IPS-11a (cell line): ENCODE results near the gene TUT1.
"Not testable (repeated sequence)": the region's sequence is repeated elsewhere in the genome, so short reads cannot be mapped to it uniquely, and the experiment has no call there.

Source experiments
- H3K4me3 ChIP-seq: one replicate; pipeline ENCODE4 v1.5.1; 2013; ENCODE audit warnings: low read depth, low read length, control low read depth

Gene TUT1, protein sequence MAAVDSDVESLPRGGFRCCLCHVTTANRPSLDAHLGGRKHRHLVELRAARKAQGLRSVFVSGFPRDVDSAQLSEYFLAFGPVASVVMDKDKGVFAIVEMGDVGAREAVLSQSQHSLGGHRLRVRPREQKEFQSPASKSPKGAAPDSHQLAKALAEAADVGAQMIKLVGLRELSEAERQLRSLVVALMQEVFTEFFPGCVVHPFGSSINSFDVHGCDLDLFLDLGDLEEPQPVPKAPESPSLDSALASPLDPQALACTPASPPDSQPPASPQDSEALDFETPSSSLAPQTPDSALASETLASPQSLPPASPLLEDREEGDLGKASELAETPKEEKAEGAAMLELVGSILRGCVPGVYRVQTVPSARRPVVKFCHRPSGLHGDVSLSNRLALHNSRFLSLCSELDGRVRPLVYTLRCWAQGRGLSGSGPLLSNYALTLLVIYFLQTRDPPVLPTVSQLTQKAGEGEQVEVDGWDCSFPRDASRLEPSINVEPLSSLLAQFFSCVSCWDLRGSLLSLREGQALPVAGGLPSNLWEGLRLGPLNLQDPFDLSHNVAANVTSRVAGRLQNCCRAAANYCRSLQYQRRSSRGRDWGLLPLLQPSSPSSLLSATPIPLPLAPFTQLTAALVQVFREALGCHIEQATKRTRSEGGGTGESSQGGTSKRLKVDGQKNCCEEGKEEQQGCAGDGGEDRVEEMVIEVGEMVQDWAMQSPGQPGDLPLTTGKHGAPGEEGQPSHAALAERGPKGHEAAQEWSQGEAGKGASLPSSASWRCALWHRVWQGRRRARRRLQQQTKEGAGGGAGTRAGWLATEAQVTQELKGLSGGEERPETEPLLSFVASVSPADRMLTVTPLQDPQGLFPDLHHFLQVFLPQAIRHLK

DNA sequence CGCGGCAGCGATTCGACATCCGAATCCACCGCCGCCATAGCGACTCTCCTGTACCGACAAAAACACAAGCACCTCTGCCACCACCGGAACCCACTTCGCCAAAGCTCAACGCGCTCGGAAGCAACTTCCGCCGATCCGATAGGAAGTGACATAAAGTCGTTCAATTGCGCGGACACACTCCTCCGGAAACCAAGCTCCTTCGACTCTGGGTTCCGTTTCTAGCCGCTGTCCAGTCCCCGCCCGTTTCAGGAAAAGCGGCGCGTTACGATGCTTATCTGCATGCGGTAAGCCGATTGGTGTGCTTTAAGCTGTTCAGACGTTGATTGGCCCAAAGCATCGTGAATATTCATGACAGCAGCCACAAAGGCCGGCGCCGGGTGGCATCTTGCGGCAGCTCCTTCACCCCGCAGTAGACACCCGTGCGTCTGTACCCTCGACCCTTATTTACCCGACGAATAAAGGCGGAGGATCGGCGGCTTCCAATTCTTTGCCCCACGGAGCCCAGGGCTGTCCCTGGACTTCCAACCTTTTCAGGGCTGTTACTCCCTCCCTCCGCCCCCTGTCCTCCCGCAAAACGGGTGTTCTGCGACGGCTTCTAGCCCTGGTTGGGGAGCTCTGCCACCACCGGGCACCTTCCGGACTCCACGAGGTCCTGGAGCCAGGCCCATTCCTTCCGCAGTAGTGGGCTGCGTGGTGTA is at the start of gene TUT1:
TSS of gene TUT1 (minus strand) at position 76 of the 698 bp plus-strand sequence. CDS start at position 38, 38 bp downstream.
- peak within 1 kb of the TSS; percentile 94 for H3K4me3 ChIP-seq

DNA sequence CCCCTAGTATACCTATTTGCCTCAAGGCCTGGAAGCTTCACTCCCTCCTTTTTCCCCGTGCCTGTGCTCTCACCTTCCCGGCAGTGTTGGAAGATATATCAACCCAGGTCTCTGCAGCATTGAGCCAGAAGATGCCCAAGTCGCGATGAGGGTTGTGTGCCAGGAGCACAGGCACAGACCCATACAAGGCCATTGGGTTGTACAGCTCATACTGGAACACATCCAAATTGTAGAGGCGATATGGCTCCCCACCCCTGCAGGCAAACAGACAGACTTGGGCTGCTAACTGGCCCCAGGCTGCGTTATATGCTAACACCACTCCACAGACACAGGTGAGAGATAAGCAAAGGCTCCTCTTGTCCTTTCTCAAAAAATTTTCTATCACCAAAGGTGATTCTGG is 41.2 kb upstream of the TUT1 start:
- no peak overlapping the region for H3K4me3 ChIP-seq

DNA sequence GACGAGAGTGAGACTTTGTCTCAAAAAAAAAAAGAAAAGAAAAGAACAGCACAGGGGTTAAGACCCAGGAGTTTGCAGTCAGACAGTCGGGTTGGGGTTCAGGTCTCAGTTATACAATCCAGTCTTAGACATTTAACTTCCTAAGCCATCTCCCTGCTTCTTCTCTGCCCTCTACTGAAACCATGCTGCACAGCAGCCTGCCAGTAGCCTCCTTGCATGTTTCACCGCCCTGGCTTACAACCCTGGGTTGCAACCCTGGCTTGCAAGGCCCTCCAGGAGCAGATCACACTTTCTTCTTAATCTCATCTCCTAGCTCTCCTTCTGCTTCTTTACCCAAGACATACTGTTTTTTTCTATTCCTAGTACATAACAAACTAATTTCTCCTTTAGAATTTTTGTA is 36.4 kb upstream of the TUT1 start:
- no peak overlapping the region for H3K4me3 ChIP-seq

DNA sequence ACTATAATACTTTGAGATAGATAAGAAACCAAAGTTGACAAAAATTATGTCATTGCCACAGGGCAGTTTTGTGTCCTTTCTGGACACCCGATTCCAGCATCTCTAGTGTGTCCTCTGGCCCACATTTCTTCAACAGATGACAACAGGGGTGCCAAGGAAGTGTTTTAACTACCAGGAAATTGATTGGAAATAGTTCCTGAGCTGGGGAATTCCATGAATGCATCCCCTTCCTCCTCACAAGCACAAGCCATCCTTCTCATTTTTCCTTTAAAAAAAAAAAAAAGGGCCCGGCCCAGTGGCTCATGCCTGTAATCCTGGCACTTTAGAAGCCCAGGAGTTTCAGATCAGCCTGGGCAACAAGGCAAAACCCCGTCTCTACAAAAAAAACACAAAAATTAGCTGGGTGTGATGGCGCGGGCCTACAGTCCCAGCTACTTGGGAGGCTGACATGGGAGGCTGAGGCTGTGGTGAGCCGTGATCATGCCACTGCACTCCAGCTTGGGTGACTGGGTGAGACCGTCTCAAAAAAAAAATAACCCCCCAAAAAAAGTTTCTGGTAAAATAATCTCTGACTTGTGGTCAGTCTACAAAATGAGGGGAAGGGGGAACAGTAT is 31.3 kb upstream of the TUT1 start:
- no peak overlapping the region for H3K4me3 ChIP-seq

DNA sequence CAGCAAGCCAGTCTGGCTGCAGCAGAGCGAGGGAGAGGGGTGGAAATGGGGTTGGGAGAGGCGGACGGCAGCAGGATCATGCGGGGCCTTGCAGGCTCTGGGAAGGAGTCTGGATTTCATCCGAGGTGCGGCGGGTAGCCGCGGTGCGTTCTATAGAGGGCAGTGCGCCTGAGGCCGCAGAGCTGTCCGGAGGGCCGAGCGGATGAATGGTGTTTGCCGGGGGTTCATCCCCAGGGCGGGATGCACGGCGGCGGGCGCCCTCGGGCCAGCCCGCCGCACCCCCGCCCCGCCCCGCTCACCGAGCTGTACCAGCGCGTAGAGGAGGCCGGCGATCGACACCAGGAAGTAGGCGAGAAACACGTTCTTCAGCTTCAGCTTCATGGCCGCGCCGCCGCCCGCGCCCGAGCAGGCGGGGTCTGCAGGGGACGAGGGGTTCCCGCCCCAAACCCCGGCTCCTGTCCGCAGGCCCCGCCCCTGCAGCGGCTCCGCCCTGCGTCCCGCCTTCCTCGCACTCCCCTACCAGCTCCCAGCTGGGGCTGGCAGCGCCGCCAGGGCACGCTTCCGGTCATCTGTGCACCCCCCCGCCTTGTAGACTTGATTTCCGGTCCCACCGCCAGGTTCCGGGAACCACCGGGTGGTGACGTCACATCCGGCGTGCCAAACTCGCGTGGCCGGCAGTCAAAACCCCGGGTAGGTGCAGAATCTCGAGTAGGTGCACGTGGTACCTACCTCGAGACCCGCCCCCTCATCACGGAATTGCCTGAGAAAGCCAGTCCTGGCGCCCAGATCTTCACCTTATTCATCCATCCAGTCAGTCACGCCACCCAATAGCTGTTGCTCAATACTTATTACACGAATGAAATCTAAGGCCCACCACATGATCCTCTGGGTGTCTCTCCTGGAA is 30.5 kb upstream of the TUT1 start, which contains the start of gene B3GAT3:
TSS of gene B3GAT3 (minus strand) at position 420 of the 904 bp plus-strand sequence. CDS start at position 381, 39 bp downstream.
- H3K4me3 ChIP-seq, result peak within 1 kb of the TSS; percentile 75

DNA sequence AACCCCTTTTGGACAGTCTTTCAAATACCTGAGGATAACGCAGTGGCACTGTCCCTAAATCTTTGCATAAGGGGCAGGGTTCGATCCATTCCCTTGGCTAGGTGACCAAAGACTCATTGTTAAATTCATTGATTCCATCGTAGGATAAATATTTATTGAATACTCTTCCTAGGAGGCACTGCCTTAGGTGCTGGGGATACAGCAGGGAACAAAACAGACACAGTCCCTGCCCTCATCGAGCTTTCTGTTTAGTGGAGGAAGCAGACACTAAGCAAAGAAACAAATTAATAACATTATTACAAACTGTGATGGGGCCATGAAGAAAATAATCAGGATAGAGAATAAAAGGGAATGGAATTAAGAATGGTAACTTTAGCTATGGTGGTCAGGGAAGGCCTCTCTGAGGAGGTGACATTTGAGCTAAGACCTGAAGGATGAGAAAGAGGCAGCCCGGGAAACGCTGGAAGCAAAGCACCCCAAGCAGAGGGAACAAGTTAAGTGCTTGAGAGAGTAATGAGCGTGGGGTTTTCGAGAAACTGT is 29.8 kb upstream of the TUT1 start:
- peak overlapping the region; percentile 75 for H3K4me3 ChIP-seq

DNA sequence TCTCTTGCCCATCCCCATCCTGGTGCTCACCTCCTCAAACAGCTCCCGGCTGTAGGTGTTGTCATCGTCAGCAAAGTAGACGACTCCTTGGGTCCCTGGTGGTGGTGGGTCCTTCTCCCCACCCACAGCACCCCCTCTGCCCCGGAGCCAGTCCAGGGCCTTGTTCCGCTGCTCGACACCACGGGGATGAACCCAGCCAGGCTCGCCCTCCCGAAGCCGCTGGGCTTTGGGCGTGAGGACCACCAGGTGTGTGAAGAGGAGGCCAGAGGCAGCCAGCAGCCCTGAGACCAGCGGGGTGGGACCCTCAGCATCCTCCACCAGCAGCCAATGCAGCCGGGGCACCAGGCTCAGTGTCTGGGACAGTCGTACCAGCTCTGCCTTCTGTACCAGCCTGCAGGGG is 25.6 kb upstream of the TUT1 start:
- not testable (repeated sequence) for H3K4me3 ChIP-seq

DNA sequence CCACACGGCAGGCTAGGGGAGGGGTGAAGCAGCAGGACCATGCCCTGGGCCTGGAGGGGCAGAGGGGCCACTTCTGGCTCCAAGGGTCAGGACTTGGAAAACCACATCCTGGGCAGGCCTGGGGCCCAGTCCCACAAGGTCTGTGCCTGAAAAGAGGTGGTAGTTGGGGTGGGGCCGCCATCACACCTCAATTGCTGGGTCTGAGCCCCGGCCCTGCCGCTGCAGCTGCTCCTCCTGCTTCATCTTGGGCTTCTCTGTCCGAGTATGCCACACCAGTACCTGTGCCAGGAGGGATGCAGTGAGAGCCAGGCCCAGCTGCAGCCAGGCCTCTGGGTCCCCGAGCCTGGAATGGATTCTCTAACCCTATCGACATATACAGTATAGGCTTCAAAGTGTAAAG is 24.2 kb upstream of the TUT1 start:
- no peak overlapping the region for H3K4me3 ChIP-seq

DNA sequence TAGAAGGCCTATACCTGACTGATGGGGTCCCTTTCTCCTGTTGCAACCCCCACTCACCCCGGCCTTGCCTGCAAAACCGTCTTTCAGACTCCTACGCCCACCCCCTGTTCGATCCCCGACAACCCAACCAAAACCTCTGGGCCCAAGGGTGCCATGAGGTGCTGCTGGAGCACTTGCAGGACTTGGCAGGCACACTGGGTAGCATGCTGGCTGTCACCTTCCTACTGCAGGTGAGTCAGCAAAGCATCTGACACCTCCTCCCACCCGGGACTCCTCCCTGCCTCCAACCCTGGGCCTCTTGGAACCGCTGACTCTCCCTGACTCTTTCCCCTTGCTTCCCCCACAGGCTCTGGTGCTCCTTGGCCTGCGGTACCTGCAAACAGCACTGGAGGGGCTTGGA is 23.0 kb upstream of the TUT1 start:
- H3K4me3 ChIP-seq, result no peak overlapping the region

DNA sequence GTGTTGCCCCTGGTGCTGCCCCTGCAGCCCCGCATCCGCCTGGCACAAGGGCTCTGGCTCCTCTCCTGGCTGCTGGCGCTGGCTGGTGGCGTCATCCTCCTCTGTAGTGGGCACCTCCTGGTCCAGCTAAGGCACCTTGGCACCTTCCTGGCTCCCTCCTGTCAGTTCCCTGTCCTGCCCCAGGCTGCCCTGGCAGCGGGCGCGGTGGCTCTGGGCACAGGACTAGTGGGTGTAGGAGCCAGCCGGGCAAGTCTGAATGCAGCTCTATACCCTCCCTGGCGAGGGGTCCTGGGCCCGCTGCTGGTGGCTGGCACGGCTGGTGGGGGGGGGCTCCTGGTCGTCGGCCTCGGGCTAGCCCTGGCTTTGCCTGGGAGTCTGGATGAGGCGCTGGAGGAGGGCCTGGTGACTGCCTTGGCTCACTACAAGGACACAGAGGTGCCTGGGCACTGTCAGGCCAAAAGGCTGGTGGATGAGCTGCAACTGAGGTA is 22.0 kb upstream of the TUT1 start:
- peak overlapping the region; percentile 14 for H3K4me3 ChIP-seq

DNA sequence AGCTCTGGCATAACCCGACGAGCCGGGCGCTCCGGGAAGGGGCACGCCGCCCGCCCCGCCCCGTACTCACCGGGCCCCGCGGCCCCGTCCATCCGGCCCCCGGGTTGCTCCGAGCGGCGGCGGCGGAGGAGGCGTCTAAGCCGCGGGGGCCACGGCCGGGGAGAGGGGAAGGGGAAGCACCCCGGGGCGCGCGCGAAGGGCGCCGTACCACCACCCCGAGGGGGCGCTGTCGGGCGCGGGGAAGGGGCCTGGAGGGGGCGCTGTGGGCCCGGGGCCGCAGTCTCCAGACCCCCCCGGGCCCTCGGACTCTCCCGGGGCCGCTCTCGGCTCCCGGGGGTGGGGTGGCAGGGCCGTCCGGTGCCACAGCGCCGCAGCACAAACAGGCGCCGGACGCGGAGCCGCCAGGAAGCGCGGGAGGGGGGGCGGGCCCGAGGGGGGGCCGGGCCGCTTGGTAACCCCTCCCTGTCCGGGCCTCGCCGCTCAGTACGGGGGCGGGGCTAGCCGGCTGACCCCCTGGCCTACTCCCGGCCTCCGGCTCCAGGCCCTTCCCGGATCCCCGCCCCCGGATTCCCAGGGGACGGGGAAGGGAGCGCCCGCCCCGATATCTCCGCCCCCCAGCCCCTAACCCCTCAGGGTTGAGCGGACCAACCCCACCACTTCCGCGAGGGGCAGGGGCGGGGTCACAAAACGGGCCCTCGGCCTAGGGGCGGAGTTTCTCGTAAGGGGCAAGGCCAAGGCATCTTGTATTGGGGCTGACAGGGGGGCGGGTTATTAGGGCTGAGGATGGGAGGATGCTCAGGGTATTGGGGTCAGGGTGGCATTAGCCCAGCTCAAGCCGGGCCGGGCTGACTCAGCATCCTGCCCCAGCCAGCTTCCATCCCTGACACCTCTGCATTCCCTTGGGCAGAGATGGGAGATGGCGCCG is 21.3 kb upstream of the TUT1 start, which contains the start of the genes EML3 and ROM1:
TSS of gene EML3 (minus strand) at position 410 of the 925 bp plus-strand sequence. CDS start at position 92, 318 bp downstream.
TSS of gene ROM1 (plus strand) at position 892 of the 925 bp plus-strand sequence. CDS start at position 917, 25 bp downstream.
- H3K4me3 ChIP-seq, result peak within 1 kb of the TSS; percentile 50

DNA sequence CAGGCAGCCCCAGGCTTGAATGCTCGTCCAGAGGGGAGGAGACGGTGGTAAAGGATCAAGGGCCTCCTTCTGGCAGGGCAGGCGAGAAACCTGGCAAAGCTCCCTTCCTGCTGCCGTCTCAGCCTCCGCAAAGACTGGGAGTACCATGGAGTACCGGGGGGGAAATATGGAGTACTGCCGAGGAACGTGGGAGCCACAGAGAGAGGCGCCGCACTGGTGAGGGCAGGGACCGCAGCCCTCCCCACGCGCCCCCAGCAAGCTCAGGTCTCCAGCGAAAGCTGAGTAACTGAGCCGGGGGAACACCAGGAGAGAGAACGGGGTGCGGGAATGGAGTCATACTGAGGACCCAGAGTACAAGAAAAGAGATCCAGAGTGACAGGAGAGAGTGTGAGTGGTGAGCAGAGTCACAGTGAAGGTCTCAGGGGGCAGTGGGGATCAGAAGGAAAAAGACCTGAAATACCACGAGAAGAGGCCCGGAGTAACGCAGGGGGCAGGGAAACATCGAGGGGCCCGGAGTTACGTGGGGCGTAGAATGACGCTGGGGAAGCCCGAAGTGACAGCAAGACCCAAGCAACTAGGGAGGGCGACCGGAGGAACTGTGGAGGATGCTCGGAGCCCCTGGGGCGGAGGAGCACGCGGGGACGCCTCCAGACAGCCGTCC is 20.5 kb upstream of the TUT1 start:
- peak overlapping the region; percentile 50 for H3K4me3 ChIP-seq

DNA sequence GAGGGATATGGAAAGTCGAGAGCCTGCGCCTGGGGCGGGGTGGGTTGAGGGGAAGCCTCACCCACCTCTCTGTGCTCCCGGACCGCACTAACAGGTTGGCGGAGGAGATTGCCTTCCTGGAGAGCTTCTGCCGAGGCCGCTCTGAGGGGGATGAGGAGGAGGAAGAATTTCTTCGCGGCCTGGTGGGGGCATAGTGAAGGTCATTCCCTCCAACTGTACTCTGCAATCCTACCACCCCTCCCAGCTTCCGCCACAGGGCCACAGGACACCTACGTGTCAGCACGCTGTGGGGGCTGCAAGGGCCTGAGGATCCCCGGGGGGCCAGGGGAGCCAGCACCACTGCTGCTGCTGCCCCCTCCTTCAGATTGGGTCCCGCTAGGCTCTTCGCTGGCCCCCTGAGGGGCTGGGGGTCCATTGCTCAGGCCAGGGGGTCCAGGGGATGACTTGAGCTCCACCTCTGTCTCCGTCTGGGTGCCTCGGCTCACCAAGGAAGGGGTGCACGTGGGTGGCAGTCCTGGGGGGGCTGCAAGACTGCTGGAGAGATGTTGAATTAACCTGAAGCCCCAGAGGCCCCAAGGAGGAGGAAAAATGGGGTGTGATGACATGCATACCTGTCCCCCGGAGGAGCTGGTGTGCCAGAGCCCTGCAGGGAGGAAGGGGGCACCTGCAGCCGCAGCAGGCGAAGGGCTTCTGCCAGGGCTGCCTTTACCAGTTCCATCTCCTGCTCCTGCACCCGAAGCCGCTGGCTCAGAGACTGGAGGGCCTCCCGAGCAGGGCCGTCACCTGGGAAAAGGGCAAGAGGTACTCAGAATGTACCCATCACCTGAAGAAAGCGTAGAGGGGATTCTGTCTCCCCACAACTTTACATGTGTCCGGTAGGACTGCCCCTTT is 19.7 kb upstream of the TUT1 start:
- peak overlapping the region; percentile 50 for H3K4me3 ChIP-seq

DNA sequence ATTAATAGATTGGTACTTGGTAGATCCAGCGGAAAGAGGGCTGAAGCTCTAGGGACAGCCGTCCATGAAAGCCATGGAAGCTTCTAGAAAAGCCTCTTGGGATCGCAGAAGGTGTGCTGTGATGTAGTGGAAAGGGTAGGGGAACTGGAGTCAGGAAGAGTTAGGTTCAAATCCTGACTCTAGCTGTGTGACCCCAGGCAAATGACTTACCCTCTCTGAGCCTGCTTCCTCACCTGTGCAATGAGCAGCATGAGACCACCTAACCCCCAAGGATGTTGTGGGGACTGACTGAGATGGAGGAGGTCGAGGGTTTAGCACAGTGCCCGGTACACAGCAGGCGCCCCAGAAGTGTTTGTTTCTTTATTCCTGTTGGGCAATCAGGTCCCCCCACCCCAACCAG is 19.1 kb upstream of the TUT1 start:
- no peak overlapping the region for H3K4me3 ChIP-seq

DNA sequence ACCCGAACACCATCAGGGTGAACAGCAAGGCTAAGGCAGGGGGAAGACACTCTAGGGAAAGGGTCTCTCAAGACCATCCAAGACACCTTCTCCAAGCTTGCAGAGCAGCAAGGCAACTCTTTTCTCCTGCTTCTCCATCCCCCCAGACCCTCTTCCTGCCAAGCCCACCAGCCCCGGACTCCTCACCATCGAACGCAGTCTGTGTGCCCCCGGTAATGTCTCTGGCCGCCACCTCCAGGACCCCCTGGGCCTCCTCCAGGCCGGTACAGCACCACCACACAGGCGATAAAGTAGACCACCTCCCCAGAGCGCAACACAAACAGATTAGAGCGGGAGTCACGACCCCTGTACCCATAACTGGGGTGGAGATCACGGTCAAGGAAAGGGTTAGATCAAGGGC is 17.5 kb upstream of the TUT1 start:
- H3K4me3 ChIP-seq, result no peak overlapping the region

DNA sequence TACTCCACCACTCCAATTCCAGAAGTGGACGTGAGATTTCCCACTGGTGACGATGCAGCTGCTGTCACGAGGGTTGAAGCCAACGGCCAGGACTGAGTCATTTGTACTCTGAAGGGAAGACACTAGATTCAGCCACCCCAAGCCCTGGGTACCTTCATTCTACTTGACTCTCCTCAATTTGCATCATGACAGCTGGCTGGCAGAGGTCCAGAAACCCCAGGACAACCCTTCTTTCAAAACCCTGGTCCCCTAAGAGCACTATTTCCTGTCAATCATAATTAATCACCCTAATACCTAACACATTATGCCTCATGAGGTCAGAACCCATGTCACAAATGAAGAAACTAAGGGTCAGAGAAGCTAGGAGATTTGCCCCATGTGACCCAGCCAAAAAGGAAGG is 16.4 kb upstream of the TUT1 start:
- no peak overlapping the region for H3K4me3 ChIP-seq
